Mammary epithelial cell (primary cell): ENCODE results near the gene IL11RA.

Experiments used
- EZH2 ChIP-seq: IDR thresholded peaks from 2 replicates; pipeline ENCODE4 v1.6.1; 2012; ENCODE audit warnings: low read length, inconsistent platforms, borderline replicate concordance
- TF ChIP-seq, protein P1 (sequence below), 2 donors: IDR thresholded peaks in 1 of 2; conservative IDR thresholded peaks in 1 of 2; 2 replicates each; pipeline ENCODE4 v1.5.1; 2011 to 2012; ENCODE audit warnings: inconsistent platforms in 2 of 2, low read length in 2 of 2, mild to moderate bottlenecking in 2 of 2, control low read depth in 1 of 2, low read depth in 1 of 2; ENCODE audit not compliant: insufficient read depth in 1 of 2; ENCODE audit errors: extremely low read depth in 1 of 2

- TF ChIP-seq, protein P1, sequence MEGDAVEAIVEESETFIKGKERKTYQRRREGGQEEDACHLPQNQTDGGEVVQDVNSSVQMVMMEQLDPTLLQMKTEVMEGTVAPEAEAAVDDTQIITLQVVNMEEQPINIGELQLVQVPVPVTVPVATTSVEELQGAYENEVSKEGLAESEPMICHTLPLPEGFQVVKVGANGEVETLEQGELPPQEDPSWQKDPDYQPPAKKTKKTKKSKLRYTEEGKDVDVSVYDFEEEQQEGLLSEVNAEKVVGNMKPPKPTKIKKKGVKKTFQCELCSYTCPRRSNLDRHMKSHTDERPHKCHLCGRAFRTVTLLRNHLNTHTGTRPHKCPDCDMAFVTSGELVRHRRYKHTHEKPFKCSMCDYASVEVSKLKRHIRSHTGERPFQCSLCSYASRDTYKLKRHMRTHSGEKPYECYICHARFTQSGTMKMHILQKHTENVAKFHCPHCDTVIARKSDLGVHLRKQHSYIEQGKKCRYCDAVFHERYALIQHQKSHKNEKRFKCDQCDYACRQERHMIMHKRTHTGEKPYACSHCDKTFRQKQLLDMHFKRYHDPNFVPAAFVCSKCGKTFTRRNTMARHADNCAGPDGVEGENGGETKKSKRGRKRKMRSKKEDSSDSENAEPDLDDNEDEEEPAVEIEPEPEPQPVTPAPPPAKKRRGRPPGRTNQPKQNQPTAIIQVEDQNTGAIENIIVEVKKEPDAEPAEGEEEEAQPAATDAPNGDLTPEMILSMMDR (conservative IDR thresholded peaks at IDR 0.05 in 1 of 2, IDR thresholded peaks at IDR 0.05 in 1 of 2; ENCODE audit: extremely low read depth in 1 of 2, insufficient read depth in 1 of 2, low read depth in 1 of 2, low read length in 2 of 2), result no peak
- TF ChIP-seq EZH2, result no peak
Measured at GRCh38 chr9:34707130-34707529, 55.1 kb downstream of the IL11RA start.
